Measurements from ENCODE around the gene MMP25. TPM values are rescaled to one million over a fixed set of nuclear protein-coding genes. Genes with fewer than 3 reads are reported as not detected.

Gene MMP25
- total and polyA plus RNA-seq, 9 of the 15 experiments (the other 6 are each of a cell fraction or from before 2014, with no cell fraction given): 0.03 to 0.04 TPM; not detected in 7

DNA sequence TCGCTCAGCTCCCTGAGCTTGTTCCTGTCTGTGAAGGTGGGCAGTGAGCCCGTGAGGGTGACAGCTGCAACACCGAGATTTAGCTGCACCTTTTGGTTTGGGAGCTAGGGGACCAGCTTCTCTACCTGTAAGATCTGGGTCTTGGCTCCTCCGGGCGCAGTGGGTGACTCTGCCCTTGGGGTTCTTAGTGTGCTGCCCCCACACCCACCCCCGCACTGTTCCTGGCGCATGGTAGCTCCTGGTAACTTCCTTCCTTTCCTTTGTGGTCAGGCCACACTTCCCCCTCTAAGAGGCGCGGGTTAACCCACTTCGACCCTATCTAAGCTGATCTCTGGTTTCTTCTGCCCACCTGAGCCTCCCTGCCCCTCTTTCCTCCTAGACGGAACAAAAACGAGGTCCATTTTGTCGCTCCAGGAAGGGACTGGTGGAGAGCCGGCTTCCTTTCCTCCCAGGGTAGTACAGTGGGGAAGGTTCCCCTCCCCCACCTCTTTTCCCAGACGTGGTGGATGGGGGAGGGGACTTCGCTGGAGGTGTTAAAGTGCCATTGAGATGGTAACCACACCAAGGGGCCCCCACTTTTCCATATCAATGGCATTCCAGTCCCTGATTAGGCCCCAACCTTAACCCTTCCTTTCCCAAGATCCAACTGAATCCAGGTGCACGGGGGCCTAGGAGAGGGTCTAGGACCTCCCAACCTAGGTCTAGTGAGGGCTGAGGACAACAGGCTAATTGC is 38.2 kb upstream of the MMP25 start (continued):
- TF ChIP-seq, protein P1, sequence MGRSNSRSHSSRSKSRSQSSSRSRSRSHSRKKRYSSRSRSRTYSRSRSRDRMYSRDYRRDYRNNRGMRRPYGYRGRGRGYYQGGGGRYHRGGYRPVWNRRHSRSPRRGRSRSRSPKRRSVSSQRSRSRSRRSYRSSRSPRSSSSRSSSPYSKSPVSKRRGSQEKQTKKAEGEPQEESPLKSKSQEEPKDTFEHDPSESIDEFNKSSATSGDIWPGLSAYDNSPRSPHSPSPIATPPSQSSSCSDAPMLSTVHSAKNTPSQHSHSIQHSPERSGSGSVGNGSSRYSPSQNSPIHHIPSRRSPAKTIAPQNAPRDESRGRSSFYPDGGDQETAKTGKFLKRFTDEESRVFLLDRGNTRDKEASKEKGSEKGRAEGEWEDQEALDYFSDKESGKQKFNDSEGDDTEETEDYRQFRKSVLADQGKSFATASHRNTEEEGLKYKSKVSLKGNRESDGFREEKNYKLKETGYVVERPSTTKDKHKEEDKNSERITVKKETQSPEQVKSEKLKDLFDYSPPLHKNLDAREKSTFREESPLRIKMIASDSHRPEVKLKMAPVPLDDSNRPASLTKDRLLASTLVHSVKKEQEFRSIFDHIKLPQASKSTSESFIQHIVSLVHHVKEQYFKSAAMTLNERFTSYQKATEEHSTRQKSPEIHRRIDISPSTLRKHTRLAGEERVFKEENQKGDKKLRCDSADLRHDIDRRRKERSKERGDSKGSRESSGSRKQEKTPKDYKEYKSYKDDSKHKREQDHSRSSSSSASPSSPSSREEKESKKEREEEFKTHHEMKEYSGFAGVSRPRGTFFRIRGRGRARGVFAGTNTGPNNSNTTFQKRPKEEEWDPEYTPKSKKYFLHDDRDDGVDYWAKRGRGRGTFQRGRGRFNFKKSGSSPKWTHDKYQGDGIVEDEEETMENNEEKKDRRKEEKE (IDR thresholded peaks at IDR 0.05; ENCODE audit: borderline replicate concordance in 1 of 2, control insufficient read depth in 1 of 2, low read depth in 2 of 2, low read length in 1 of 2): no peak
- TF ChIP-seq NCOA4 (IDR thresholded peaks at IDR 0.05; ENCODE audit: partially characterized antibody) (no peak), MEF2D (tag; conservative IDR thresholded peaks at IDR 0.05; ENCODE audit: low read depth) (0 out of 2 replicates have a peak, but pooled peaks have one; percentile 18), DPF2 (IDR thresholded peaks at IDR 0.05) (peak; percentile 80), GTF2F1 (IDR thresholded peaks at IDR 0.05; ENCODE audit: low read depth, low read length) (no peak)

DNA sequence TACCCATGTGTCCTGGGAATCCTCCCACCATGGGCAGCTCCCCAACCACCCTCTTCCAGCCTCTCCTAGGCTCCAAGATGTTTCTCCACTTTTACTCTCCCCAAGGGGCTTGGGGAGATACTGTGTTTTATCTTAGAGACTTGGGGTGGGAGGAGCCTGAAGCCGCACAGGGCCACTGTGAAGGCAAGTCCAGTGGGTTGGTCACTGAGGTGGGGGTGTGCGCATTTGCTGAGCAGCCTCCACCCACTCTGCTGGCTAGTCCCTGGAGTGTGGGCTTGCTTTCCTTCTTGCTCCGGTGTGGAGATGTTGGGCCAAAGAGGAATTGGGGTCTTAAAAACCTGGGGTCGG is 37.7 kb upstream of the MMP25 start:
- FAIRE-seq (peak; percentile 97), ATAC-seq (peak; percentile 67), DNase-seq (ENCODE audit: extremely low read depth in 1 of 4, low spot score in 3 of 4) (peak; percentile 64 to 92 (median 74))
- Histone ChIP-seq H3K36me3 (ENCODE audit: control insufficient read depth, insufficient read depth, low read length) (peaks cover 3% of the 10 kb centered on the region; the same call in 2 of the 3 replicates), H3K27me3 (ENCODE audit: control insufficient read depth in 2 of 2, insufficient read depth in 2 of 2, low read length in 2 of 2) (no peaks in the 10 kb centered on the region), H4K20me1 (replicated peaks; ENCODE audit: control insufficient read depth, insufficient read depth, low read length) (no peaks in the 10 kb centered on the region), H3K27ac (ENCODE audit: extremely low read depth, low read depth, low read length) (peak overlapping the region; percentile 90), H3K9me1 (ENCODE audit: control insufficient read depth, insufficient read depth, low read length) (no peaks in the 10 kb centered on the region), H3K4me2 (ENCODE audit: insufficient read depth, low read length) (peak overlapping the region; percentile 90), H3K4me3 (peak overlapping the region; percentile 8; the same call in 1 of the 2 replicates), H2AFZ (ENCODE audit: low read depth, low read length) (peak overlapping the region; percentile 73), H3K4me1 (replicated peaks in 1 of 2; ENCODE audit: control insufficient read depth in 2 of 2, insufficient read depth in 2 of 2, low read length in 2 of 2) (peaks cover 39 to 73% of the 10 kb centered on the region in 2 experiments), H3K9ac (ENCODE audit: insufficient read depth in 1 of 2, low read depth in 2 of 2, low read length in 2 of 2) (peak overlapping the region; percentile 78 to 90), H3K9me3 (replicated peaks; ENCODE audit: control insufficient read depth, insufficient read depth, low read depth, low read length) (no peaks in the 10 kb centered on the region), H3K79me2 (ENCODE audit: control insufficient read depth, insufficient read depth, low read length) (peaks cover 22% of the 10 kb centered on the region)
- BruUV-seq (replicated peaks): no TSS peak
- 2% methylated on average over 4 of the region's 4 CpGs for WGBS (ENCODE audit: insufficient coverage, low coverage, missing lambda C conversion rate)
- ChIA-PET CTCF (ENCODE audit: low intra/inter-chr PET ratio) (no interaction called here), POLR2A (interaction anchor here (0.6 to 3.2 kb wide), 5 partner anchors 11 to 494 kb away, joined by 3 to 29 read pairs (median 5); partner anchors contain the start of genes HCFC1R1, THOC6 and TNFRSF12A)
- intact Hi-C loops (cut with micrococcal nuclease): loop anchor here (1.0 kb wide), 1 partner anchor 12 kb away; the partner anchor contains the start of gene TNFRSF12A
- in situ Hi-C loops (cut with MboI): no loop called here
- TF ChIP-seq CCNT2 (IDR thresholded peaks at IDR 0.05; ENCODE audit: borderline replicate concordance, extremely low read depth, insufficient read length, low read depth, low read length) (no peak), RFX5 (IDR thresholded peaks at IDR 0.05; ENCODE audit: low read depth, low read length) (no peak), JUND (IDR thresholded peaks at IDR 0.05; ENCODE audit: borderline replicate concordance, low read depth, low read length) (peak; percentile 56; the same call in 1 of the 2 replicates), JUND (tag; IDR thresholded peaks at IDR 0.05; ENCODE audit: borderline replicate concordance, low read depth, low read length) (no peak; the same call in 2 of the 3 replicates)
- TF ChIP-seq, protein P2, sequence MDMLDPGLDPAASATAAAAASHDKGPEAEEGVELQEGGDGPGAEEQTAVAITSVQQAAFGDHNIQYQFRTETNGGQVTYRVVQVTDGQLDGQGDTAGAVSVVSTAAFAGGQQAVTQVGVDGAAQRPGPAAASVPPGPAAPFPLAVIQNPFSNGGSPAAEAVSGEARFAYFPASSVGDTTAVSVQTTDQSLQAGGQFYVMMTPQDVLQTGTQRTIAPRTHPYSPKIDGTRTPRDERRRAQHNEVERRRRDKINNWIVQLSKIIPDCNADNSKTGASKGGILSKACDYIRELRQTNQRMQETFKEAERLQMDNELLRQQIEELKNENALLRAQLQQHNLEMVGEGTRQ (CRISPR knock-in tag; IDR thresholded peaks at IDR 0.05): no peak
- TF ChIP-seq, protein P3, sequence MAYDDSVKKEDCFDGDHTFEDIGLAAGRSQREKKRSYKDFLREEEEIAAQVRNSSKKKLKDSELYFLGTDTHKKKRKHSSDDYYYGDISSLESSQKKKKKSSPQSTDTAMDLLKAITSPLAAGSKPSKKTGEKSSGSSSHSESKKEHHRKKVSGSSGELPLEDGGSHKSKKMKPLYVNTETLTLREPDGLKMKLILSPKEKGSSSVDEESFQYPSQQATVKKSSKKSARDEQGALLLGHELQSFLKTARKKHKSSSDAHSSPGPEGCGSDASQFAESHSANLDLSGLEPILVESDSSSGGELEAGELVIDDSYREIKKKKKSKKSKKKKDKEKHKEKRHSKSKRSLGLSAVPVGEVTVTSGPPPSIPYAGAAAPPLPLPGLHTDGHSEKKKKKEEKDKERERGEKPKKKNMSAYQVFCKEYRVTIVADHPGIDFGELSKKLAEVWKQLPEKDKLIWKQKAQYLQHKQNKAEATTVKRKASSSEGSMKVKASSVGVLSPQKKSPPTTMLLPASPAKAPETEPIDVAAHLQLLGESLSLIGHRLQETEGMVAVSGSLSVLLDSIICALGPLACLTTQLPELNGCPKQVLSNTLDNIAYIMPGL (CRISPR knock-in tag; IDR thresholded peaks at IDR 0.05): no peak
- TF ChIP-seq, protein P4, sequence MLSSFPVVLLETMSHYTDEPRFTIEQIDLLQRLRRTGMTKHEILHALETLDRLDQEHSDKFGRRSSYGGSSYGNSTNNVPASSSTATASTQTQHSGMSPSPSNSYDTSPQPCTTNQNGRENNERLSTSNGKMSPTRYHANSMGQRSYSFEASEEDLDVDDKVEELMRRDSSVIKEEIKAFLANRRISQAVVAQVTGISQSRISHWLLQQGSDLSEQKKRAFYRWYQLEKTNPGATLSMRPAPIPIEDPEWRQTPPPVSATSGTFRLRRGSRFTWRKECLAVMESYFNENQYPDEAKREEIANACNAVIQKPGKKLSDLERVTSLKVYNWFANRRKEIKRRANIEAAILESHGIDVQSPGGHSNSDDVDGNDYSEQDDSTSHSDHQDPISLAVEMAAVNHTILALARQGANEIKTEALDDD (IDR thresholded peaks at IDR 0.05): peak; percentile 60

Measured in K562 (cell line).